M059J (cell line): ENCODE measurements around the gene ADD1. TPM values are rescaled to one million over a fixed set of nuclear protein-coding genes. Genes with fewer than 3 reads are reported as not detected.

Experiments
- DNase-seq: peaks from one replicate; pipeline ENCODE4 v3.0.0-alpha.2; 2012; ENCODE audit warnings: low read depth
- total RNA-seq: library from RNA; depleted of rRNA; stranded (reverse); fragments of >200 nt; shearing (Covaris generic); gene quantifications from 2 replicates; pipeline ENCODE4 v1.2.3, GENCODE V29; 2014

Gene ADD1
- total RNA-seq, 1 experiment from 2014 or later: 193 TPM

- no peak for DNase-seq
Measured at GRCh38 chr4:2859514-2859913, 15.9 kb downstream of the ADD1 start.

GRCh38 chr4:2860391-2861348, 17.0 kb downstream of the ADD1 start:
- DNase-seq: peak; percentile 10

GRCh38 chr4:2861631-2862436, 18.2 kb downstream of the ADD1 start:
- DNase-seq: no peak

- peak; percentile 81 for DNase-seq
Measured at GRCh38 chr4:2862528-2862927, 18.9 kb downstream of the ADD1 start.

GRCh38 chr4:2863649-2864048, 20.0 kb downstream of the ADD1 start:
- no peak for DNase-seq

GRCh38 chr4:2865196-2865780, 21.6 kb downstream of the ADD1 start:
- no peak for DNase-seq

GRCh38 chr4:2866160-2866861, 22.7 kb downstream of the ADD1 start:
- no peak for DNase-seq

GRCh38 chr4:2866891-2867290, 23.2 kb downstream of the ADD1 start:
- peak; percentile 26 for DNase-seq

GRCh38 chr4:2867758-2868491, 24.3 kb downstream of the ADD1 start:
- DNase-seq: no peak

GRCh38 chr4:2868877-2869487, 25.3 kb downstream of the ADD1 start:
- DNase-seq: no peak

GRCh38 chr4:2869659-2870058, 26.0 kb downstream of the ADD1 start:
- no peak for DNase-seq

GRCh38 chr4:2870082-2870481, 26.4 kb downstream of the ADD1 start:
- no peak for DNase-seq

GRCh38 chr4:2871466-2871865, 27.8 kb downstream of the ADD1 start:
- no peak for DNase-seq

- peak; percentile 18 for DNase-seq
Measured at GRCh38 chr4:2871911-2872310, 28.3 kb downstream of the ADD1 start.

- DNase-seq: no peak
Measured at GRCh38 chr4:2873329-2873728, 29.7 kb downstream of the ADD1 start.

- DNase-seq: no peak
Measured at GRCh38 chr4:2874861-2875260, 31.2 kb downstream of the ADD1 start.

GRCh38 chr4:2875556-2875955, 31.9 kb downstream of the ADD1 start:
- no peak for DNase-seq

GRCh38 chr4:2878346-2878745, 34.7 kb downstream of the ADD1 start:
- no peak for DNase-seq

GRCh38 chr4:2879026-2879425, 35.4 kb downstream of the ADD1 start:
- no peak for DNase-seq

GRCh38 chr4:2881431-2881830, 37.8 kb downstream of the ADD1 start:
- DNase-seq: no peak

GRCh38 chr4:2882341-2882740, 38.7 kb downstream of the ADD1 start:
- DNase-seq: no peak
